Hematopoietic multipotent progenitor cell treated with erythropoietin and hydrocortisone succinate and interleukin-3 and kit ligand, for 15 days (in vitro differentiated cells): ENCODE measurements around the gene AVPR1B.

Experiments
- DNase-seq: peaks from one replicate; pipeline ENCODE4 v3.0.0-alpha.2; 2015; ENCODE audit warnings: low spot score

The AVPR1B gene

DNA sequence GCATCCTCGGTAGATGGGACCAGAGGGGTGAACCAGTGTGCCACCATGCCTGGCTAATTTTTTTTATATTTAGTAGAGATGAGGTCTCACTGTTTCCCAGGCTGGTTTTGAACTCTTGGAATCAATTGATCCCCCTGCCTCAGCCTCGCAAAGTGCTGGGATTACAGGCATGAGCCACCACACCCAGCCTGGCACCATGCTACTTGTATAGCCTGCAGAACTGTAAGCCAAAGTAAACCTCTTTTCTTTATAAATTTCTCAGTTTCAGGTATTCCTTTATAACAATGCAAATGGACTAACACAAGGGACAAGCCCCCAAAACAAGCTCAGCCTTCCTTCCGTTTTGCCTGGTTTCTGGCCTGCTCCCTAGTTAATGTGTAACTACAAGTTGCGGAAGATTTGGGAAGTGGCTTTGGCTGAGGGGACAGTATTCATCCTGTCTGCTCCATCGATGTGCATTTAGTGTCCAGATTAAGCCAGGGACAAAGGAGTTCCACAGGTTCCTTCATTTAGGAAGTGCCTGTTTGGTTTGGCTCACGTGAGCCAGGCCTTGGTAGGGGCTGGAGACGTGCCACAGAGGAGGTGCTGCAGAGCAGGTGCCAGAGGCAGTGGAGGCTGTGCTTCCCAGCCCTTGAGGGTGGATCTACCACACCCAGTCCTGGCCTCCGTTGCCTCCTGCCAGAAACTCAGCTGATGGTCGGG is 4.4 kb downstream of the AVPR1B start:
- DNase-seq: no peak

DNA sequence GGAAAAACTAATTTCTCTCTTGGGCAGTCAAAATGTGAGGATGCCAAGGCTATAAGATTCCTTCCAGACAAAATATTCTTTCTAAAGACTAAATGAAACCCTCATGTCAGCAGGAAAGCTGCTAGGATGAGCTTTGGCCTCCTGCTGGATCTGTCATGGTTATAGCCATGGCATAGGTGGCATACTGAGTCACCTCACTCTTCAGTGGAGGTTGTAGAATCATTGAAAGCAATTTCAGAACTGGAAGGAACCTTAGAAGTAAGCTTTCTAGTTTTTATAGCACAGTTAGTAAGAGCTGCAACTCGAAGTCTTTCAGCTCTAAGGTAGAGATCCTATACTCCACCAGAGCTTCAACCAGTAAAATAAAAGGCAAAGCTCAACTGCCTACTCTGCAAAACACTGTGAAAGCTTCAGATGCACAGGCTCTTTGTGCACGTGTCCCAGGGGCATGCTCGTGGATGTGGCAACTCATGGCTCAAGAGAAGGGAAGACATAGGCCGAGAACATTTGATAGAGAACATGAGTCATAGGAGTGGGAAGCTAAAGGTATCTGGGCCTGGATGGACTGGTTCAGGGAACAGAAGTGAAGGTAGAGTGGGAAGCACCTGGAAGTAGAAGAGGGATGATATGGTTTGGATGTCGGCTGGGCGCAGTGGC is 5.8 kb downstream of the AVPR1B start:
- DNase-seq: no peak

DNA sequence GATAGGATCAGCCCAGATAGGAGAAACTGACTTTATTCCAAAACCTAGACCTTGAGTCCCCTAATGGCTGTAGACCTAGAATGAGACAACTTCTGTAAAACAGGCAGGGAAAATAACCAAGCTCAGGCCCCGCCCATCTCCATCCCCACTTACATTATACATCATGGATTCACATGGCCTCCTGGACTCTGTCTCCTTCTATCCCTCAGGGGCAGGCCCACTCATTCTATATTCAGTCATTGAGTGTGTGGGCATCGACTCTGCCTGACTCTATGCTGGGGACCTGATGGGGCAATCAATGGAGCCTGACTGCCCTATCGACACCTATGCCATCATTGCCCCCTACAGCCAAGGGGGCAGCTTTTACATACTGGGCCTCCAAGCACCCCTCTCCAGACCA is 6.4 kb downstream of the AVPR1B start:
- no peak for DNase-seq

DNA sequence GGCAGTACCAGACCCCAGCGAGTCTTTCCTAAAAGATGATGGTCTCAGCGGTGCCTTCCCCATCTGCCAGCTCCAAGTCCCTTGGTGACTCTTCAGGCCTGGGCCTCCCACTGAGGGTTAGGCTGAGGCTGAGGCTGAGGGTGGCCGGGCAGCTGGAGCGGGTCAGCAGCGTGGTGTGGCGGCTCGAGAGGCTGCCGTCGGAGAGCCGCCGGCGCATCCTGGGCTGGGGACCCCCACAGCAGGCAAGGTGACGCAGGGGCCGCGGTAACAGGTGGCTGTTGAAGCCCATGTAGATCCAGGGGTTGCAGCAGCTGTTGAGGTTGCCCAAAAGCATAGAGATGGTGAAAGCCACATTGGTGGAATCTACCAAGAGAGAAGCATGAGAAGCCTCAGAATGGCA is 7.0 kb downstream of the AVPR1B start:
- DNase-seq: no peak

DNA sequence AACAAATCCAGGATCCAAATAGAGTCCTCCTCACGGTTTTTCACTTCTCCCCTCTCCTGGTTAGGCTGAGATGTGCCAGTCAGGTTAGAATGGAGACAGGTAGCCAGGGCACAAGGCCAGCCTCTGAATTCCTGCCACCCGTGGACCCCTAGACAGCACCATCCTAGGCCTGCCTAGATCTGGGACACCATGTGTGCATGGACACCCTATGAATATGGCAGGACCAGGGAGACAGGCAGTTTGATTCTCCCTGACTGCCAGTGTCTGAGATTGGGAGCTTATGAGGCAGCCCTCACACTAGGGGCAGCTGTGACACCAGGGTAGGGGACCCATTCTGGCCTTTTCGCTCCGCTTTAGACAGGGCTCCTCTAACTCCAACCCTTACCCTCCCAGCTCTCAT is 7.5 kb downstream of the AVPR1B start:
- no peak for DNase-seq

DNA sequence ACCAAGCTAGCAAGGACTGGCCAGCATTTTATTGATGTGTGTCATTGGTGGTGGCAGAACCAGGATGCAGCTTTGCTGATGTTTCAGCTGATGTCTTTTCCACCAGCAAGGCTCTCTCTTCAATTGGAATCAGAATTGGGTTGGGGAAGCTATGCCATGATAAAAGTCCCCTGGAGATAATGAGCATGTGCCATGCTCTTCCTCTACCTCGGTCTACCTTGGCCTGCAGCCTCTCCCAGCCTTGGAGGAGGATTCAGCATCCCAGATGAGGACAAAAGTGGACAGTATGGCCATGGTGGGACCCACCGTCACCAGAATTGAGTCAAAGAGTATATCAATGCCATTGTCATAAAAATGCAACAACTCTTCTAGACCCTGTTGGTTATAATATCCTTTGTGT is 8.6 kb downstream of the AVPR1B start:
- no peak for DNase-seq

DNA sequence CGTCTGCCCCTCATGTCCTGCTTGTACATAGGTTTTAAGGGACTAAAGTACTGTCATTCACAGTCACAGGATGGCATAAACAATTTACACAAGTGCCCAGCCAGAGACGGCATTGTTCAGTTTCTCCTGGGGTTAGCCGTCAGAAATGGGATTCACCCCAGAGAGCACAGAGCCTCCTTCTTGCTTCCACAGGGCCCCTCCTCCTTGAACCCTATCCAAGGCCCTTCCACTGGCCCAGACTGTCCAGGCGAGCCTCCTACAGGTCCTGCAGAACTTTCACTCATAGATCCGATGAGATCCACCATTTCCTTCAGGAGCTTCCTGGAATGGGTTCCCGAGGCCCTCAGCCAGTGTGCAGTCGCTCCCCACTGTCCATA is 10.0 kb downstream of the AVPR1B start:
- no peak for DNase-seq

DNA sequence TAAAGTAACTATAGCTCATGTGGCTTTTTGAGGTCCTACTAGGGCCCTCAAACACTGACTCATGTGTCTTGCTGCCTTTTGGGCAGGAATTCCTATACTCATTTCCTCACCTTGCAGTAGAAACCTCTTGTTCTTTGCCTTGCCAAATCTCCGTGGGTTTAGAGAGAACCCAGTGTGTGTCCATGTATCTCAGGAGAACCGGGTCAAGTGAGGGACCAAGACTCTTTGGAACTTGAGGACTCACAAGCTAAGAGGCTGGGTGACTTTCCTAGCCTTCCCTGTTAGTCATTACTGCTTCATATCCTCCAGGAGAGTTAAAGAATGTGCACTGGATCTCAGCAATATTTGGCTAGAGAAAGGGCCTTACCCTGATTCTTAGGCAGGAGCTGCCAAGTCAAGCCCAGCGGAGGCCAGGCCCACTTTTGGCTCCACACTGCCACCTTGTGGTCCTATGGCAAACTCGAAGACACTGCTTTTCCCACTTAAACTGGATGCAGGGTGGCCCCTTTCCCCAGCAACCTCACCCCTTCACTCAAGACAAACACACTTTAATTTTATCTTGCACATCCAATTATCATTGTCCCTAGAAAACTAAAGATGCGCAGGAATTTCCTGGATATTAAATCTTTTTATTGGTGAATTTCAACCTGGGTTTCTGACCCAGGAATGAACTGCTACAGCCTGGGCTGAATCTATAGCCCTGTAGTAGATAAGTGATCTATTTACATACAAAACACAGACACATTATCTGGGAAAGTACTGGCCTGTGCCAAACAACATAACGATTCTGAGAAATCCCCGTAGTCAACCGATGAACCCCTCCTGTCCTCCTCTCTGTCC is 10.6 kb downstream of the AVPR1B start:
- DNase-seq: peak; percentile 80

DNA sequence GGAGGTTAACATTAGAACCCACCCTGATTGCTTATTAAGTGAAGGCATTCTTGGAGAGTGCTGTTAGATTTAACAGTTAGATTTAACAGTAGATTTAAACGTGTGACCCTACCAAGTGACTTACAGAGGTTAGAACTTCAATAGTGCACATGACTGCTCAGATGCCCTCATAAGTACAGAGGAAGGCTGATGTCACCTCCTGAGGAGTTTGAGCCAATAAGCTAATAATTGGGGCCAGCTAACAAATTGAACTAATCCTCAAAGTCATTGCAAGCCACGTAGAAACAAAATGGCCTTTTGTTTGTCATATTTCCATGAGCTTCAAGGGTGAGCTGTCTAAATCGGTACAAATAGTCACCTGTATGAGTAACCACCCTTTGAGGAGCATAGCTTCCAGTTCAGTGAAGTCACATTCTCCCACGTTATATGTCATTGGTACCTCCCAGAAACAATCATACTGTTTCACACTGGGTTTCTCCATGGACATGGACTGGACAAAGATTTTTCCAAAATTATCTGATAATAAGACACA is 11.7 kb downstream of the AVPR1B start:
- DNase-seq: no peak

DNA sequence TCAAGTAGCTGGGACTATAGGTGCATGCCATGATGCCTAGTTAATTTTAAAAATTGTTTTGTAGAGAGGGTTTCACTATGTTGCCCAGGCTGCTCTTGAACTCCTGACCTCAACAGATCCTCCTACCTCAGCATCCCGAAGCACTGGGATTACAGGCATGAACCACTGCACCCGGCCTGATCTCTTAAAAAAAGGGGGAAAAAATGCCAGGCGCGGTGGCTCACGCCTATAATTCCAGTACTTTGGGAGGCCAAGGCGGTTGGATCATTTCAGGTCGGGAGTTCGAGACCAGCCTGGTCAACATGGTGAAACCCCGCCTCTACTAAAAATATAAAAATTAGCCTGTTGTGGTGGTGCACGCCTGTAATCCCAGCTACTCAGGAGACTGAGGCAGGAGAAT is 13.2 kb downstream of the AVPR1B start:
- DNase-seq: no peak

DNA sequence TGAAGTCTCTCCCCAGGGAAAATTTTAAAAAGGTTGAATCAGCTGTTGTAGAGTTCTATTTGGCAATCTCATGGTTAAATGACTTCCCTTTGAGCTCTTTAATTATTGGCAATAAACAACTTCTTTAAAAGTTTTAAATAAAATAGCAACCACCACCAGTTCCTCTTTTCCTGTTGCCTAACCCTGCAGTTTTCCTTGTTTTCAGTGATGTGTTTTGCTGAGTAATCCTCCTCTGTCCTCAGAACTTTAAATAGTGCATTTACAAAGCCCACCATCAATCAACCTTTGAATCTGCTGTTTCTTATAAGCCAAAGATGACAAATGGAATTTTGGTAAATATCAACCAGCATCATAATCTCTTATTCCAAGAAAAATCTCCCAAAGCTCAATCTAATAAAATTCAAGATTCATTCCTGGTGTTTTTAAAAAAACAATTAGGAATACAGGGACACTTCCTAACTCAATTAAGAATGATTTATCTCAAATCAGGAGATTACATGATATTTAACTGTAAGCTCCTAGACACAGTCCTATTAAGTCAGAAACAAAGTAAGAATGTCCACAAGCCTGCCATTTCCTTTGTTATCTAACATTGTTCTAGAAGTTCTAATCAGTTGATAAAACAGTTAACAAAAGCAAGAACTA is 14.8 kb downstream of the AVPR1B start:
- no peak for DNase-seq

DNA sequence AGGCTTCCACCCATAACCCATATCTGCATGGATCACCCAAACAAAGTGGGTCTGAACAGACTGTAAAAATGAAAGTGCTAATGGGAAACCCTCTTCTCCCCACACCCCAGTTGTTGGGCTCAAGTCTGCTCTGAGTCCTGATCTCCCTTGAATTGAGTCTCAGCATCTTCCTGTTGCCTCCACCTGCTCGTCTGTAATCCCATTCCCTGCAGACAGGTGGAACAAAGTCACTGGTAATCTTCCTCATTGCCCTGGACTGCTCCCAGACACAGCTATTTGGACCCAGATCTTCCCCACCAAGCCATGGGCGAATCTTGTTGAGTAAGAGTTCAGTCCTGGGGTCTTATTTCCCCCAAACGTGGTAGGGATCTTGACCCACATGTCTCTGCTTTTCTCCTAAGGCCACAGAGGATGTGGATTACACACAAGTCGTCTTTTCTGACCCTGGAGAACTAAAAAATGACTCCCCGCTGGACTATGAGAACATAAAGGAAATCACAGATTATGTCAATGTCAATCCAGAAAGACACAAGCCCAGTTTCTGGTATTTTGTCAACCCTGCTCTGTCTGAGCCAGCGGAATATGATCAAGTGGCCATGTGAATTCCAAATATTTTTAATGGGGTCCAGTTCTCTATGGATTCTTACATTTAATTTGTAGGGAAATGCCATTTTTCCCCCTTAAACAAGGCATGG is 15.7 kb downstream of the AVPR1B start:
- DNase-seq: no peak

DNA sequence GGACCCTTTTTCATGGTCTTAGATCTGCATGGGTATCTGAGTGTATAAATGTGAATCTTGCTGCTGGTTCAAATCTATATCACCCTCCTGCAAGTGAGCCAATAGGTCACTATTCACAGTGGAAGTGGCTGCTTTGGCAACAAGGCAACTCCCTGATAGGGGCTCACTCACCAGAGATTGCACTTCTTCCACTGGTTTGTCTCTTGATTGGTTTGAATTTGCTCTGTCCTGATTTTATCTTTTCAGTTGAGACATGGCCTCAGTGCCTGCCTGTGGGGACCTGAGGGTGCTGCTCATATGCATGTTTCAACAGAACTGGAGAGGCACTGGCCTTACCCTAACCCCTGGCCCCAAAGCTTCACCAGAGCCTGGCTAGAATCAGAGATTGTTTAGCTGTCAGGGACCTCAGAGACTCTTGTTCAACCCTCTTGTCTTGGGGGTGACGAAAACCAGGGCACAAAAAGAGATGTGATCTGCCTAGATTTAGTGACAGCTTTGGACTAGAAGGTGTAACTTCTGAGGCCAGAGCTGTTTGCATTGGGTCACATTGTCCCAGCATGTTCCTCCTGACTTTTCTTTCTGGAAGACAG is 16.9 kb downstream of the AVPR1B start:
- no peak for DNase-seq

DNA sequence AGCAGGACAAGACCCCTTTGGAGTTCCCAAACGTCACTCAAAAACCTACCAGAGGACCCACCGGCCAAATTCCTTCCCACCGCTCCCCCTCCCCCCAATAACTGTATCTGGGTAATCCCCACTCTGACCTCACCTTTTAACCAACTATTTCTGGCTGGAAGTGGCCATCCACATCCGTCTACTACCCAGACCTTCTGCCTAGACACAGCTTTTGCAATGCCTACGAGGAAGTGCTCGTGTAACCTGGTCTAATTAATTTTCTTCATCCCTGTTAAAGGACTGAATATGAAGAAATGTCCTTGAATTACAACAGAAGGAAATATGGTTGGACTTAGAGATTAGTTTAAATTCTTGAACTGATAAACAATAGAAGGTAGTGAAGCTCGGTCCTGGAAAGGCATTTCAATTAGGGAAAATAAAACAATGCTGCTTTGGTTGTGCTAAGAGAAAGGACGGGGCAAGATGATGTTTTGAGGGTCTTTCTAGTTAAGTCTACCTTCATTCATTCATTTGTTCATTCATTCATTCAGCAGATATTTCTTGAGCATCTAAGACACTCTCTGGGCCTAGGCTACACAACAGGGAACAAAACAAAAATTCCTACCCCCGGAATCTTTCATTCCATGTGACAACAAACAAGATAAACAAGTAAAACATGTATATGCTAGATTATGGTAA is 18.8 kb downstream of the AVPR1B start:
- no peak for DNase-seq

DNA sequence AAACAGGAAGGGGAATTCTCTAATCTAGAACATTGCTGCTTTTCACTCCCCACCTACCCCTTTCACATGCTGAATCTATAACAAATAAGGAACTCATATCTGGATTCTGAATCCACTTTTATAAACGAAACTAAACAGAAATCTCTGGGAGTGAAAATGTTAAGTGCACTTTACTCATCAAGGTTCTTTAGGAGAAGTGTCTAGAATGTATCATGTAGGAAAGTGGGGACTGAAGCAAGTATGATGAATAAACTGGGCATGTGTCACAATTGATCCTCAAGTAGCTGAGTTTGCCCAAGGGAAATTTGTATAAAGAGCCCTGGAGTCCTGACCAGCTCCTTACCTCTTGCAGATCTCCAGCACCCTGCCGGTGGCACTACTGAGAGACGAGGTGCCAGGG is 19.8 kb downstream of the AVPR1B start:
- DNase-seq: no peak

DNA sequence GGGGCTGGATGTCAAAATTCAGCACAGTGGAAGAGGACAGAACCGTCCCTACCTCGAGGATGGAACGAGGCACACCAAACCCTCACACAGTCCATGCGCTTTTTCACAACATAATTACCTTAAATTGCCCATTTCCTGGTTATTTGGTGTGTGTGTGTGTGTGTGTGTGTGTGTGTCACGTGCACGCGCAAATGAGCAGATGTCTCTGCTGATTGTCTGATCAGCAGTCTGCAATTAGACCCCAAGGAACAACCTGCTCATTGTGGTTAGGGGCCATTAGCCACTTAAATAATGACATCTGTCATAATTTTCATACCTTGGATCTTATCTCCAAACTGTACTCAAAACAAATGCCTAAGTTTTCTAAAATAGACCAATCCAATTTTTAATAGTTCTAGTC is 23.2 kb downstream of the AVPR1B start:
- DNase-seq: no peak

DNA sequence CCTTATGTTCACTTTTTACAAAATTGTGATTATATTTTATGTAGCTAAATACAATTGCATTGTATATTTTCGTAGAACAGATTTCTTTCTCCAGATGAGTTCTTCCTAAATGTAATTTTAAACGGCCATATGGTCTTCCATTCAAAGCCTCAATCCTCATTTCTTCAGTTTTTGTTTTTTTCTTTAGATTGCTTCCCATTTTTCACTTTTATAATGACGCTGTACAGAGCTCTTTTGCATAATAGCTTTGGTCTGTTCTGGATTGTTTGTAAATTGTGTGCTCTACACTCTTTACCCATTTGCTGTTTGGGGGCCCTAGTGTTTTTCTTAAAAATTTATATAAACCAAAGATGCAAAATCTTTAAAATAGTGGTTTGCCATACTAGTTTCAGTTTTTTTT is 27.8 kb downstream of the AVPR1B start:
- DNase-seq: no peak

DNA sequence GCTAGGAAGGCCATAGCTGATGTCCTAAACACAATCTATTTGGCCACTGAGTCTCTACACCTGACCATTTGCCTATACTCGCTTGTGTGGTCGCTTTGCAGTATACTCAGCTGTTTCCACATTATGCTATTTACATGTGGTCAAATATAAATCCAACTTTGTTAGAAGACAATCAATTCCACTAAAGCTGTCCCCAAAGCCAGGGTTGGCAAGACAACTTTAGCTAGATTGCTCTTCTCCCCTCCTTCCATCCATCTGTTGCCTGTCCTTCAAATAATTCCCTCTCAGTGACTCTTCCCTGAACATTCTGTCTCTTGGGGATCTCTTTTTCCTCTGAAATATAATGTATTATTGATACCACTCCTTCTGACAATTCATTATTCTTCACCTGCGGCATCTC is 30.1 kb downstream of the AVPR1B start:
- no peak for DNase-seq

DNA sequence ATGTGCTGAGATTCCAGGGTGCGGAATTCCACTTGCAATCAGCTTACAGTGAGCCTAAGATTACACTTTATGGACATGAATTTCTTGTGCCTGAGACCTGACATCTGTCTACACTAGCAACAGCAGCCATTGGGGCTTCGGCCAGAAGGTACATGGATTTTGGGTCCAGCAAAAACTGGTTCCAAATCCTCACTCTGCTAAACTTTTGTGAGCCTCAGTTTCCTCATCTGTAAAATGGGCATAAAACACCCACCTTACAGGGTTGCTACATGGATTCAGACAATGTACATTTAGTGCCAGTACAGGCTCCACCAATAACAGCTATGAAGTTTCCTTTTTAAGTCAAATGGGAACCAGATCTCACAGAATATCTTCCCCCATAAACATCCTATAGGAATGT is 33.4 kb downstream of the AVPR1B start:
- DNase-seq: no peak

DNA sequence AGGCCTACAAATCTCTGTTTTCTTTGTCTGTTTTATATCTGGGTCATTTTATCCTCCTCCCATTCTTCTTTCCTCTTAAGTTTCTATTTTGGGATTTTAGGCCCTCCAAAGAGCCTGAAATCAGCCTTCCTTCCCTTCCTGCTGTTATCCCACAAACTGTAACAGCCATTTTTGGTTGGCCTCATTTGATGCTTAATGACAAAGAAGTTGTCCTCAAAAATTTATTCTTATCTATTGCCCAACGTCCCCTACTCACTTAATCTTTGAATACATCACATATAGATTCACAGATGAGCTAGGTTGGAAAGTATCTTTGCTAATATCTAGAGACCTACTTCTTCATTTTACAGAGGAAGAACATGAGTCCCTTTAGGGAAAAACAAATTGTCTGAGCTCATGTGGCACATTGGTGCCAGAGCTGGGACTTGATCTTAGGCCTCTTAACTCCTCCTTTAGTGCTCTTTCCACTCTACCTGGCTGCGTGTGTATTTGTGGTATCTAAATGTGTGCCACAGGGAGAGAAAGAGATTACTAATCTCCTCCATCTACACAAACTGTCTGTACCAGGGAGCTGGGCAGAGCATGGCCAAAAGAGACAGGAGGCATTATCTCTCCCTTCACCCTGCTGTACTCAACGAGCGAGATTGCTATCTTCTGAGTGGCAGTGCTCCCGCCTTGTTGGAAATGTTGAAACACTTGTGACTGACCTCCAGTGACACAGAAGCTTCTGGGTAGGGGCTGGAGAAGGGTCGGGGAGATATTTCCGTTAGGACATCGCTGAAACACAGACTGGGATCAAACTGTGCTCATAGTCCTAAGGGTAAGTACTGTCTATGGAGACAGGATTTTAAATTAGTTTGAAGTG is 34.1 kb downstream of the AVPR1B start:
- no peak for DNase-seq
